Cardiac fibroblast (primary cell): Measurements from ENCODE around the gene MAD1L1.

ENCODE experiments used
- DNase-seq, 2 donors: peaks; one replicate each; pipeline versions ENCODE4 v3.0.0 to v3.0.0-alpha.2; 2010; ENCODE audit warnings: low read depth in 2 of 2
- H3K4me3 ChIP-seq, 2 donors: replicated peaks in 1 of 2; 1 replicate in 1 of 2; 2 replicates in 1 of 2; pipeline ENCODE4 v1.5.1; 2011; ENCODE audit warnings: low read depth in 2 of 2, low read length in 2 of 2, mild to moderate bottlenecking in 2 of 2, moderate library complexity in 1 of 2
- CTCF ChIP-seq: IDR thresholded peaks from one replicate; pipeline ENCODE4 v1.5.1; 2011; ENCODE audit warnings: low read depth, mild to moderate bottlenecking, low read length, inconsistent platforms

MAD1L1 gene

DNA sequence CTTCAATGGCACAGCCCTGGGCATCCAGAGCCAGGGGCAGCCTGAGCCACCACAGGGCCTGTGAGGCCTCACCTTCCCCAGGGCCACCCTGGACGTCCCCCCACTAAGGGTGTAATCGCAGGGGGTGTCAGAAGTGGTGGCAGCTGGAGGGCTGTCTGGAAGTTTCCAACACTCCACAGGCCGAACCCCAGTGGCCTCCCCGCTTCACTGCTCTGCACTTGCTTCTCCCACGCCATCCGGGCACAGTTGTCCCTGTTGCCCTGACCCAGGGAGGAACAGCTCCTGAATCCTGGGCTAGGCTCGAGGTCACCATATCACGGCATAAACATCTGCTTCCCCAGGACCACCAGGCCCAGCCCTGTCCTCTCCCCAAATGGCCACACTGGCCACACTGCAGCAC, 276.6 kb downstream of the MAD1L1 start:
- H3K4me3 ChIP-seq: no peak overlapping the region
- DNase-seq: no peak
- TF ChIP-seq CTCF: no peak

GRCh38 chr7:1954366-1955004, 278.3 kb downstream of the MAD1L1 start:
- no peak for DNase-seq
- H3K4me3 ChIP-seq: no peak overlapping the region
- TF ChIP-seq CTCF: no peak

DNA sequence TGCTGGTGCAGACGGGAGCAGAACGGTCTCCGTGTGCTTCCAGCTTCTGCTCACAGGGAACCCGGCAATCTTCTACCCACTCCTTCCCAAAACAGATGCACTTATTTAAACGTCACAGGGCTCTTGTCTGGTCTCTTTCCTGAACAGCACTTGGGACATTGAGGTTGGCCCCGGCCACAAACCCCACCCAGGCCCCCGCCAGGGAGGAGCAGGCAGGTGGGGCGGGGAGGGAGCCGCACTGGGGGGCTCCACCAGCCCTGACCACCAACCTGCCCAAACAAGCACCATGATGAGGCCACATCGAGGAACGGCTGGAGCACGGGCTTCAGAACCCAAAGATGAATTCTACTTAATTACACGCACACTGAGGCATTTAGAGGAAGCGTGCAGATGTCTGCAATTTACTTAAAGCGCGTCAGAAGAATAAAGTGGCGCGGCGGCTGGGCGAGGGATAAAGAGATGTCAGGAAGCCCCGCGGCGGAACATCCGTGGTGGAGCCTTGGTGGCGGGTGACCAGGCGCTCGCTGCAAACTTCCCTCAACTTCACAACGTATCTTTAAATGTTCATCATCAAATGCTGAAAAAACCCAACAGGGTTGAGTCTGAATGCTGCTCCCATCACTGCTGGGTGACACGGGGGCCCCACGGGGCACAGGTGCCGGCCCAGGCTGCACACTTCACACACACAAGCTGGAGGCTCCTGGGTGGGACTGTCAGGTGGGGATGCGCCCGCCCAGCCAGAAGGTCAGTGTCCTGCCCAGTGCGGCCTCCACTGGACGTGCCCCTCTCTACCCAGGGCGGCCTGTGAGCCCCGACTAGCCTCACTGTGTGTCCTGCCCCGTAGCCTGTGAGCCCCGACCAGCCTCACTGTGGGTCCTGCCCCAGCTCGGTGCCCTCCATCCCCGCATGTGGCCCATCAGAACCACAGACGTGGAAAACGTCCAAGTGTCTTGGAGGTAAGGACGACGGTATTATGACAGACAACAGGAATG, 279.2 kb downstream of the MAD1L1 start:
- DNase-seq: no peak
- H3K4me3 ChIP-seq: no peak overlapping the region
- TF ChIP-seq CTCF: no peak

- no peak overlapping the region for H3K4me3 ChIP-seq
- TF ChIP-seq CTCF: no peak
- no peak for DNase-seq
Measured at GRCh38 chr7:1952781-1953180, 280.0 kb downstream of the MAD1L1 start.

GRCh38 chr7:1952169-1952760, 280.5 kb downstream of the MAD1L1 start:
- no peak for DNase-seq
- no peak overlapping the region for H3K4me3 ChIP-seq
- TF ChIP-seq CTCF: no peak

GRCh38 chr7:1951600-1951999, 281.1 kb downstream of the MAD1L1 start:
- no peak for TF ChIP-seq CTCF
- H3K4me3 ChIP-seq: no peak overlapping the region
- no peak for DNase-seq
